Heart left ventricle (tissue), 16 donors: ENCODE data around the gene CEP44. TPM values are rescaled to one million over a fixed set of nuclear protein-coding genes. Genes with fewer than 3 reads are reported as not detected.

ENCODE experiments used
- ATAC-seq, 4 donors: fragments of 200-7000 bp; cut with Tn5 transposase; one replicate each; pipeline ENCODE4 v1.9.1; 2020 to 2022; ENCODE audit warnings: moderate library complexity in 4 of 4, mild to moderate bottlenecking in 3 of 4, moderate number of reproducible peaks in 1 of 4
- DNase-seq, 5 donors: peaks; one replicate each; pipeline ENCODE4 v3.0.0-alpha.2; 2020
- H3K27ac ChIP-seq, 12 donors: fragments of 200-600 bp; sonication (generic) in 4 of 12; one replicate each; pipeline versions ENCODE4 v1.5.0 to v1.8.0; 2016 to 2022; ENCODE audit warnings: mild to moderate bottlenecking in 2 of 12
- H3K27me3 ChIP-seq, 9 donors: fragments of 200-600 bp; sonication (generic) in 2 of 9; one replicate each; pipeline versions ENCODE4 v1.5.1 to v1.8.0; 2016 to 2022; ENCODE audit warnings: mild to moderate bottlenecking in 3 of 9
- H3K36me3 ChIP-seq, 9 donors: fragments of 200-600 bp; sonication (generic) in 2 of 9; one replicate each; pipeline versions ENCODE4 v1.5.0 to v1.8.0; 2018 to 2022; ENCODE audit warnings: mild to moderate bottlenecking in 2 of 9
- H3K4me1 ChIP-seq, 12 donors: fragments of 200-600 bp; sonication (generic) in 4 of 12; one replicate each; pipeline versions ENCODE4 v1.5.0 to v1.8.0; 2016 to 2022; ENCODE audit warnings: mild to moderate bottlenecking in 3 of 12
- H3K4me3 ChIP-seq, 12 donors: fragments of 200-600 bp; sonication (generic) in 4 of 12; one replicate each; pipeline versions ENCODE4 v1.5.0 to v1.8.0; 2017 to 2022; ENCODE audit warnings: mild to moderate bottlenecking in 9 of 12, moderate library complexity in 4 of 12
- H3K9me3 ChIP-seq, 12 donors: fragments of 200-600 bp; sonication (generic) in 4 of 12; one replicate each; pipeline versions ENCODE4 v1.5.0 to v1.8.0; 2016 to 2022; ENCODE audit warnings: mild to moderate bottlenecking in 1 of 12
- CTCF ChIP-seq, 12 donors: fragments of 200-600 bp; sonication (generic) in 4 of 12; IDR thresholded peaks; one replicate each; pipeline versions ENCODE4 v1.5.0 to v1.8.0; 2018 to 2022; ENCODE audit warnings: antibody characterized with exemption in 12 of 12, mild to moderate bottlenecking in 5 of 12
- POLR2A ChIP-seq, 2 donors: fragments of 450-650 bp; IDR thresholded peaks; one replicate each; pipeline ENCODE4 v1.6.1; 2017; ENCODE audit warnings: antibody characterized with exemption in 2 of 2, mild to moderate bottlenecking in 2 of 2, moderate library complexity in 2 of 2
- WGBS, 4 donors: extraction: QIAGEN DNeasy Blood & Tissue Kit in 2 of 4; methylation state at CpG; one replicate each; pipeline versions ENCODE4 v1.1.5 to v1.1.7; 2013 to 2018; 5-methylcytosine and 5-hydroxymethylcytosine counted together
- intact Hi-C, 10 donors: fragments of 100-400 bp; cut with DNase I; formaldehyde crosslinking; loops; one replicate each; pipeline versions ENCODE4 v1.11.1 to v1.14.2; 2022
- polyA plus RNA-seq, 2 donors: library from polyadenylated mRNA; stranded (reverse); fragments of 200-250 nt; gene quantifications; one replicate each; pipeline ENCODE4 v1.2.3, GENCODE V29; 2013
- total RNA-seq, 9 donors: library from RNA; depleted of rRNA in 2 of 9; stranded (reverse); fragments of >200 nt in 2 of 9; fragmentation: NEBNext Ultra II Directional in 3 of 9; extraction: Animal tissue kit (Norgen Biotek cat#: 25700) in 3 of 9; gene quantifications; one replicate each; pipeline versions ENCODE4 v1.1.0 to v1.2.4, GENCODE V29; 2016 to 2023
- donor health status: ischemic (EF 13 %, LVEDD 7.1; RV severe dilation, severe dysfunction).
- donor health status: healthy with polysubstance abuse.
- donor health status: DM: no; HTN: yes; CAD: no.
- donor health status: DM: no; HTN: no; CAD: no.
- donor health status: ischemic (EF 25% LVEDD 6.9; RV normal size, moderate dysfunction).
- donor health status: ischemic (EF 25% LVEDD 5.7; RV mildly dilated, moderate dysfunction).
- donor health status: healthy.
- donor health status: DM: yes; HTN: yes; CAD: no.
- donor health status: ischemic (EF 35%, LVEDD 5.7; RV mildly dilated, moderate dysfunction).
- donor health status: nonischemic (EF 11% LVEDD 7.7; RV severe dilation, severe dysfunction).
- donor health status: DM: yes; HTN: yes; CAD: no.
- donor health status: PGD.
- donor health status: ischemic (EF 29% LVEDD 5.4; RV normal size, mild dysfunction).
- donor health status: nonischemic (EF 23%, LVEDD 6.1; RV moderate dilation, normal function).

Gene CEP44
- total and polyA plus RNA-seq, 11 donors: 5.2 to 17.6 (median 9.6) TPM

- intact Hi-C loops: no loop called here
- no peak overlapping the region for H3K27ac ChIP-seq
- 78 to 85% (median 82%) methylated on average over 3 of the region's 3 CpGs for WGBS, 4 donors
- TF ChIP-seq CTCF (IDR thresholded peaks at IDR 0.05) (no peak), POLR2A (IDR thresholded peaks at IDR 0.05) (no peak)
- H3K9me3 ChIP-seq: no peaks in the 10 kb centered on the region
- H3K27me3 ChIP-seq: no peaks in the 10 kb centered on the region
- no peak overlapping the region for H3K4me3 ChIP-seq
- peaks cover 0 to 48% (median 16%) of the 10 kb centered on the region in 12 donors for H3K4me1 ChIP-seq
- DNase-seq: no peak
- H3K36me3 ChIP-seq: peaks cover 0 to 25% (median 21%) of the 10 kb centered on the region in 9 donors
- peak in 1 of 4 donors; percentile 51 for ATAC-seq
These were observed 20.3 kb upstream of the CEP44 start for GRCh38 chr4:174263445-174263736.

DNA sequence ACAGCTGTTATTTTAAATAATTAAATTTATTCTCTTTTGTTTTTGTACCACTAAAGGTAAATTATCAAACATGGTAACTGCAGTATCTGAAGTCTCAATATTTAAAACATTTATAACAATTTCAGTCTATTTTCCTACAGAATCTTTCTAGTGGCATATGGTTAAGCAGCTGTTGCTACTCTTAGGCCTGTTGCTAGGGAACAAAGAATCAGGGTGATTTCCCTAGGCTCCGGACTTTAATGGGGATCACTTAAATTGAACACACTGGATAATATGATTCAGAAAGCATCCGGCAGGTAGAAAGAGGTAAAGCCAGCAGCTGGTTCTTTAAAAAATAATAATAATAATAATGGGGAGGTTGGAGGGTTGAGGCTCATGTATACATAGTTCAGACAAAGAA lies 17.8 kb upstream of the CEP44 start:
- TF ChIP-seq POLR2A (IDR thresholded peaks at IDR 0.05): no peak
- TF ChIP-seq CTCF (IDR thresholded peaks at IDR 0.05): no peak
- Histone ChIP-seq H3K9me3 (no peaks in the 10 kb centered on the region), H3K27me3 (no peaks in the 10 kb centered on the region), H3K36me3 (peaks cover 0 to 16% (median 9%) of the 10 kb centered on the region in 9 donors), H3K27ac (peak overlapping the region in 1 of 12 donors; percentile 21), H3K4me3 (no peak overlapping the region), H3K4me1 (peaks cover 0 to 36% (median 10%) of the 10 kb centered on the region in 12 donors)
- DNase-seq: no peak
- intact Hi-C loops: no loop called here
- WGBS, 4 donors: 43 to 58% (median 55%) methylated on average over 2 of the region's 2 CpGs
- no peak for ATAC-seq

DNA sequence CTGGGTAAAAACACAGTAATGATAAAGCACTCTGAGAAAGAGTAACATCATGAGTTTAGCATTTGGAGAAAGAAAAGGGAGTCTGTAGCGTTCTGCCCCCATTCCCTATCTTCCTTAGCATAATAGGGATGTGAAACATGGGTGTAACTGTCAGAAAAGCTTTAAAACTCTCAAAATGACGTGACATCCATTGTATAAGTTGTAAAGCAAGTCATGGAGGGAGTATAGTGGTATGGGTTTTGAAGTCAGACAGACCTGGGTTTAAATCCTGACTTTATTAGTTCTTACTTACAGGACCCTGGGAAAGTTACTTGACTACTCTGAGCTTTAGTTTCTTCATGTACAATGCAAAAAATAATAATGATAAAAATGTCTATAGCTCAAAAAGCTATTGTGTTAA lies 17.3 kb upstream of the CEP44 start:
- TF ChIP-seq CTCF (IDR thresholded peaks at IDR 0.05): no peak
- no peak for TF ChIP-seq POLR2A (IDR thresholded peaks at IDR 0.05)
- Histone ChIP-seq H3K9me3 (no peaks in the 10 kb centered on the region), H3K36me3 (peaks cover 0 to 15% (median 9%) of the 10 kb centered on the region in 9 donors), H3K27ac (peak overlapping the region in 1 of 12 donors; percentile 21), H3K4me1 (peaks cover 0 to 33% (median 9%) of the 10 kb centered on the region in 12 donors), H3K27me3 (no peaks in the 10 kb centered on the region), H3K4me3 (no peak overlapping the region)
- no peak for DNase-seq
- intact Hi-C loops: no loop called here
- ATAC-seq: no peak
- WGBS, 4 donors: 42 to 77% (median 74%) methylated on average over 2 of the region's 2 CpGs

GRCh38 chr4:174273930-174274329 lies 9.8 kb upstream of the CEP44 start:
- no peaks in the 10 kb centered on the region for H3K9me3 ChIP-seq
- WGBS, 4 donors: 86 to 88% (median 87%) methylated on average over 5 of the region's 5 CpGs
- no peak for ATAC-seq

More at GRCh38 chr4:174273930-174274329, 9.8 kb upstream of the CEP44 start:
- Histone ChIP-seq H3K4me3 (no peak overlapping the region), H3K4me1 (peaks cover 0 to 18% (median 1%) of the 10 kb centered on the region in 12 donors), H3K36me3 (peaks cover 0 to under 1% (median 0%) of the 10 kb centered on the region in 9 donors), H3K27ac (no peak overlapping the region), H3K27me3 (no peaks in the 10 kb centered on the region)
- TF ChIP-seq POLR2A (IDR thresholded peaks at IDR 0.05): no peak
- no peak for TF ChIP-seq CTCF (IDR thresholded peaks at IDR 0.05)
- intact Hi-C loops: no loop called here
- DNase-seq: no peak
